Epithelial cell of esophagus (primary cell): Measurements from ENCODE around the gene ARMH4.
A peak's percentile ranks its signal among the peaks of the same experiment; 100 is the strongest.

Source experiments
- DNase-seq: peaks from one replicate; pipeline ENCODE4 v3.0.0; 2010; ENCODE audit warnings: low read depth
- H3K4me3 ChIP-seq: 2 replicates; pipeline ENCODE4 v1.5.1; 2011; ENCODE audit warnings: mild to moderate bottlenecking, low read length, control low read depth
- TF ChIP-seq, protein P1 (sequence below): IDR thresholded peaks from 2 replicates; pipeline ENCODE4 v1.5.1; 2011; ENCODE audit warnings: low read depth, mild to moderate bottlenecking, low read length, control low read depth, inconsistent platforms; ENCODE audit not compliant: insufficient read depth; ENCODE audit errors: missing control alignments

ARMH4 gene

GRCh38 chr14:58145936-58146335 is 6.1 kb downstream of the ARMH4 start:
- DNase-seq, result no peak
- H3K4me3 ChIP-seq, result no peak overlapping the region
- TF ChIP-seq, protein P1, sequence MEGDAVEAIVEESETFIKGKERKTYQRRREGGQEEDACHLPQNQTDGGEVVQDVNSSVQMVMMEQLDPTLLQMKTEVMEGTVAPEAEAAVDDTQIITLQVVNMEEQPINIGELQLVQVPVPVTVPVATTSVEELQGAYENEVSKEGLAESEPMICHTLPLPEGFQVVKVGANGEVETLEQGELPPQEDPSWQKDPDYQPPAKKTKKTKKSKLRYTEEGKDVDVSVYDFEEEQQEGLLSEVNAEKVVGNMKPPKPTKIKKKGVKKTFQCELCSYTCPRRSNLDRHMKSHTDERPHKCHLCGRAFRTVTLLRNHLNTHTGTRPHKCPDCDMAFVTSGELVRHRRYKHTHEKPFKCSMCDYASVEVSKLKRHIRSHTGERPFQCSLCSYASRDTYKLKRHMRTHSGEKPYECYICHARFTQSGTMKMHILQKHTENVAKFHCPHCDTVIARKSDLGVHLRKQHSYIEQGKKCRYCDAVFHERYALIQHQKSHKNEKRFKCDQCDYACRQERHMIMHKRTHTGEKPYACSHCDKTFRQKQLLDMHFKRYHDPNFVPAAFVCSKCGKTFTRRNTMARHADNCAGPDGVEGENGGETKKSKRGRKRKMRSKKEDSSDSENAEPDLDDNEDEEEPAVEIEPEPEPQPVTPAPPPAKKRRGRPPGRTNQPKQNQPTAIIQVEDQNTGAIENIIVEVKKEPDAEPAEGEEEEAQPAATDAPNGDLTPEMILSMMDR, result no peak

DNA sequence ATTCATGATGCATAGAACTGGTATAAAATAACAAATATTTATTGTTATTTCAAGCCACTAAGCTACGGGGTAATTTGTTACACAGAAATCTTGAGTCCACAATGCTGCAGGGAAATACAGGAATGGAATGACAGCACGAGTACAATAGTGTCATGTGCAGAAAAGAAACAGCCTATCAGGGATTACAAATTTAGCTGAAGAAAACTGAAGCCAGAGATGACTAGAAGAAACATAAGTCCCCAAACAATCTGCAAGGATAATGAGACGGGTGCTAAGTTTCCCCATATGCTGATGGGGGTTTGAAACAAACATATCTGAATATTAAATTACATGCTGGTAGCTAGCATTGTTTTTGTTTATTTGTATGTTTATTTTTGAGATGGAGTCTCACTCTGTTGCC is 8.9 kb downstream of the ARMH4 start:
- TF ChIP-seq, protein P1, result no peak
- no peak for DNase-seq
- H3K4me3 ChIP-seq, result no peak overlapping the region

DNA sequence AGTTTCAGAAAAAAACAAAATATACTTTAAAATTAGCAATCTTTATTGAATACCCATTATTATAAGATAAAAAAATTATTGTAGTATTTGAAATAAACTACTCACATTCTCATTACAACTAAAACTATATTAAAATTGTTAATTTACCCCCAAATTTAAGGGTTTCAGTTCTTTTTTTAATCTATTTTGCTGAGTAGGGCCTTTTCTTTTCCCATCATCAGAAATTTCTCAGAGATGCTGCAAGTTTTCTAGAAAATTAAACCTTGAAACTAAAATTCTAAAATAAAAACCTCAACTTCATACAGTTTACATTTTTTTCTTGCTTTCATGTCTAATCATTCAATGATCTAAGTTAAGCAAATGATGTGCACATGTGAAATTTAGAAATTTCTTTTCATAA is 10.1 kb downstream of the ARMH4 start:
- TF ChIP-seq, protein P1, result no peak
- DNase-seq, result no peak
- H3K4me3 ChIP-seq, result no peak overlapping the region

- DNase-seq, result no peak
- no peak overlapping the region for H3K4me3 ChIP-seq
- TF ChIP-seq, protein P1, result no peak
Observed at GRCh38 chr14:58138714-58139482, 13.1 kb downstream of the ARMH4 start.

GRCh38 chr14:58138031-58138713 is 13.8 kb downstream of the ARMH4 start:
- TF ChIP-seq, protein P1, result no peak
- no peak for DNase-seq
- H3K4me3 ChIP-seq, result no peak overlapping the region

- TF ChIP-seq, protein P1, result no peak
- peak; percentile 89 for DNase-seq
- no peak overlapping the region for H3K4me3 ChIP-seq
Observed at GRCh38 chr14:58133739-58134138, 18.3 kb downstream of the ARMH4 start.
